Renal pelvis (tissue), 4 donors: ENCODE results near the gene TSHZ3. TPM values are rescaled to one million over a fixed set of nuclear protein-coding genes. Genes with fewer than 3 reads are reported as not detected.

Source experiments
- DNase-seq: peaks from one replicate; pipeline ENCODE4 v3.0.0-alpha.2; 2013
- polyA plus RNA-seq, 3 donors: library from polyadenylated mRNA; unstranded; fragments of 120-200 nt; gene quantifications; one replicate each; pipeline ENCODE4 v1.2.1, GENCODE V29; 2013; ENCODE audit not compliant: insufficient read length in 3 of 3

TSHZ3 gene
- polyA plus RNA-seq, 3 donors = 10.0 to 12.5 (median 12.1) TPM

- no peak for DNase-seq
Observed at GRCh38 chr19:31294189-31294588, 55.0 kb downstream of the TSHZ3 start.

GRCh38 chr19:31292639-31293185, 56.5 kb downstream of the TSHZ3 start:
- no peak for DNase-seq

- no peak for DNase-seq
Observed at GRCh38 chr19:31290931-31291590, 58.2 kb downstream of the TSHZ3 start.

- no peak for DNase-seq
Observed at GRCh38 chr19:31289976-31290375, 59.3 kb downstream of the TSHZ3 start.

- DNase-seq = no peak
Observed at GRCh38 chr19:31289381-31289880, 59.8 kb downstream of the TSHZ3 start.

GRCh38 chr19:31286491-31286890, 62.7 kb downstream of the TSHZ3 start:
- DNase-seq = no peak

GRCh38 chr19:31285744-31286143, 63.5 kb downstream of the TSHZ3 start:
- DNase-seq = no peak

GRCh38 chr19:31284621-31285020, 64.6 kb downstream of the TSHZ3 start:
- no peak for DNase-seq

- DNase-seq = no peak
Observed at GRCh38 chr19:31283701-31284100, 65.5 kb downstream of the TSHZ3 start.

GRCh38 chr19:31282346-31282745, 66.9 kb downstream of the TSHZ3 start:
- DNase-seq = no peak

GRCh38 chr19:31280287-31281006, 68.8 kb downstream of the TSHZ3 start:
- no peak for DNase-seq

GRCh38 chr19:31279436-31279765, 69.8 kb downstream of the TSHZ3 start:
- no peak for DNase-seq

- DNase-seq = no peak
Observed at GRCh38 chr19:31278555-31279435, 70.4 kb downstream of the TSHZ3 start.

- no peak for DNase-seq
Observed at GRCh38 chr19:31277516-31277915, 71.7 kb downstream of the TSHZ3 start.

GRCh38 chr19:31276831-31277230, 72.4 kb downstream of the TSHZ3 start:
- DNase-seq = no peak

- DNase-seq = no peak
Observed at GRCh38 chr19:31275068-31275334, 74.2 kb downstream of the TSHZ3 start.

- no peak for DNase-seq
Observed at GRCh38 chr19:31274251-31275067, 74.8 kb downstream of the TSHZ3 start.

- no peak for DNase-seq
Observed at GRCh38 chr19:31272583-31273106, 76.6 kb downstream of the TSHZ3 start.

GRCh38 chr19:31271306-31271911, 77.8 kb downstream of the TSHZ3 start:
- DNase-seq = no peak

GRCh38 chr19:31270897-31271296, 78.3 kb downstream of the TSHZ3 start:
- DNase-seq = no peak
